Measurements from ENCODE around the gene PLB1.

- TF ChIP-seq JUNB (IDR thresholded peaks at IDR 0.05): no peak
- TF ChIP-seq, protein P1, sequence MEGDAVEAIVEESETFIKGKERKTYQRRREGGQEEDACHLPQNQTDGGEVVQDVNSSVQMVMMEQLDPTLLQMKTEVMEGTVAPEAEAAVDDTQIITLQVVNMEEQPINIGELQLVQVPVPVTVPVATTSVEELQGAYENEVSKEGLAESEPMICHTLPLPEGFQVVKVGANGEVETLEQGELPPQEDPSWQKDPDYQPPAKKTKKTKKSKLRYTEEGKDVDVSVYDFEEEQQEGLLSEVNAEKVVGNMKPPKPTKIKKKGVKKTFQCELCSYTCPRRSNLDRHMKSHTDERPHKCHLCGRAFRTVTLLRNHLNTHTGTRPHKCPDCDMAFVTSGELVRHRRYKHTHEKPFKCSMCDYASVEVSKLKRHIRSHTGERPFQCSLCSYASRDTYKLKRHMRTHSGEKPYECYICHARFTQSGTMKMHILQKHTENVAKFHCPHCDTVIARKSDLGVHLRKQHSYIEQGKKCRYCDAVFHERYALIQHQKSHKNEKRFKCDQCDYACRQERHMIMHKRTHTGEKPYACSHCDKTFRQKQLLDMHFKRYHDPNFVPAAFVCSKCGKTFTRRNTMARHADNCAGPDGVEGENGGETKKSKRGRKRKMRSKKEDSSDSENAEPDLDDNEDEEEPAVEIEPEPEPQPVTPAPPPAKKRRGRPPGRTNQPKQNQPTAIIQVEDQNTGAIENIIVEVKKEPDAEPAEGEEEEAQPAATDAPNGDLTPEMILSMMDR (IDR thresholded peaks at IDR 0.05): no peak
- TF ChIP-seq POLR2A (IDR thresholded peaks at IDR 0.05; ENCODE audit: low read length): no peak
- no peak for TF ChIP-seq SMC3 (IDR thresholded peaks at IDR 0.05)
- TF ChIP-seq USF2 (IDR thresholded peaks at IDR 0.05): no peak
- no peak for TF ChIP-seq ZC3H11A (IDR thresholded peaks at IDR 0.05)
- TF ChIP-seq POLR2AphosphoS2 (conservative IDR thresholded peaks at IDR 0.05; ENCODE audit: low read length): no peak
- no peak for TF ChIP-seq FOSB (CRISPR knock-in tag; IDR thresholded peaks at IDR 0.05)
- no peak for TF ChIP-seq CEBPB (IDR thresholded peaks at IDR 0.05)
- no peak for TF ChIP-seq SREBF2 (IDR thresholded peaks at IDR 0.05)
- TF ChIP-seq RAD21 (conservative IDR thresholded peaks at IDR 0.05 in 1 of 2, IDR thresholded peaks at IDR 0.05 in 1 of 2): no peak
- TF ChIP-seq HES2 (IDR thresholded peaks at IDR 0.05): no peak
- TF ChIP-seq MAX (IDR thresholded peaks at IDR 0.05): no peak
These were observed 49.8 kb downstream of the PLB1 start for GRCh38 chr2:28545590-28546200.

Measured in A549 (cell line).